Stimulated activated CD4-positive, alpha-beta T cell treated with anti-CD3 and anti-CD28 coated beads, Interleukin-15, amount 100 ng/mL, for 48 hours (primary cell): ENCODE measurements around the gene TMEM218.
"Not testable (repeated sequence)": the region's sequence is repeated elsewhere in the genome, so short reads cannot be mapped to it uniquely, and the experiment has no call there.

Source experiments
- DNase-seq, 2 donors: peaks; one replicate each; pipeline ENCODE4 v3.0.0-alpha.2; 2020; ENCODE audit warnings: low read depth in 2 of 2

Gene TMEM218

DNA sequence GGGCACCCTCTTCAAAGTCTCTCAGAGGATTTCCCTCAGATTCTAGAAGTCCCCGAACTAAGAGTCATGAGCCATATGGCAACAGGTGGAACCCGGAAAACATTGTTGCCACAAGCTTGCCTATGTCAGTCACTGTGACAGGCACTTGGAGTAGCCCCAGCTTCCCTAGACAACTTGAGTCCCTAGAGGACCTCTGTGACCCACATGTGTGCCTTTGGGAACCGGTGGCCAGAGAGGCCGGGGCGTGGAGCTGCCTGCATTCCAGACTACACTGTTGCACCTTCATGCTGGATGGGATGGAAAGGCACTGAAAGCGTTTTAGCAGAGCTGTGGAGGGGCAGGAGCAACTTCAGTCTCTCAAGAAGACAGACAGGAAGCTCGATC, 36.2 kb downstream of the TMEM218 start:
- no peak for DNase-seq

DNA sequence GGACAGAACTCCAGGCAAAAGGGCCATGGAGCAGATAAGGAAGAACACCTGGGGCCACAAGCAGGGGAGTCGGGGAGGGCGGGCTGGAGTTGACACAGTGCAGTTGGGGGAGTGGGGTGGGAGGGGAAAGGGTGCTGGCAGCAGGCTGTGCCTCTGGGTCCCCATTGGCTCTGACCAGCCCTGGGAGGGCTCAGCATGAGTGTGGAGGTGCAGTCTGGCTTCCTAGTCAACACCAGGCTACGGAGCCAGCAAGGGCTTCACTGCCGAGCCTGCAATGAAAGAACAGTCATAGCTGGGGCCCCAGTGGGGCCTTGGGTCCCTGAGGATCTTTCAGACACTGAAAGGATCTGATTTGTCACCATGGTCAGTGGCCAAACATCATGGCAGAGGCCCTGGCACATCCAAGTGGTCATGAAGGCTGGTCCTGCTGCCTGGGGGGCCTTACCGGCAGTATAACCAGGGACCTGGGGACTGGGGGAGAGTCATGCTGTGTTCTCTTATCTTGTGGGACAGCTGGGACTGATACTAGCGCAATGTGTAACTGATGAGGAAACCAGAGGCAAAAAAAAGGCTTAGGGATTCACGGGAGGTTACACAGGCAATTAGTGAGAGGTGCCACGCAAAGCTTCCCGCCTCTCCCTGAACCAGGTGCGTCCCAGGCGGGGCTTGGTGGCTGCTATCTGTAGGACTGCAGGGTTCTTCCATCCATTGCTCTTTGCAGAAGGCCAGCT, 36.8 kb downstream of the TMEM218 start:
- DNase-seq, result no peak

DNA sequence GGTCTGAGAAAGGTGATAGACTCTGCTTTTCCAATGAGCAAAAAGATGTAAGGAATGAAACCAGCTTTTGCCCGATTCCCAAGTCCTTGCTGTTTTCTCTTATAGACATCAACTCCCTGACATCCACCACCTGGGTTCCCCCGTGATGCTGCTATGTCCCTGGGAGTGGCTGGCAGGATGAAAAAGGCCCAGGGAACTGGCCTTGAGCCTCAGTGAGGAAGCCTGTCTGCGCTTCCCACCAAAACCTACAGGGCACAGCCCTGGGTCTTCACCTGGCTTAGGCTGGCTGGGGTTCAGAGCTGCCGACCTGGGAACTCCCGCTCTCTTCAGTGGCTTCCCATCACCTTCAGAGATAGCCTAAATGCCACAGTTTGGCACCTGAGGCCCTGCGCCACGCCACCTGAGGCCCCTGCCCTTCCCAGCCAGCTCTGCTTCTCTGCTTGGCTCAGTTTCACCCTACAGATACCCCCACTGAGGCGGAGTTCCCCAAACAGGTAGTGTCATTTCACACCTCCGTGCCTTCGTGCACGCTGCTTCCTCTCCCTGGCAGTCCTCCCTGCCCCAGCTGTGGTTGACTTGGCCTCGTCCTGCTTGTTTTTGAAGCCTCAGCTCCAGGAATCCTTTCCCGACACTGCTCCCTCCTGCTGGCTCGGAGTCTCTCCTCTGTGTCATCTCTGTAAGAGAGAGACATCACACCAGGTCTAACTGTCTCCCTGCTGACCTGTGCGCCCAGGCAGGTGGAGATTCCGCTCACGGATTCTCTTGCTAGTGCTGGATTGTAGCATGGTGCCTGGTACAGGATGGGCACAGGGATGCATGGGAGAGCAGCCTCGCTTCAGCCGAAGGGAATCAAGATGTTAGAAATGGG, 37.6 kb downstream of the TMEM218 start:
- DNase-seq, result no peak

DNA sequence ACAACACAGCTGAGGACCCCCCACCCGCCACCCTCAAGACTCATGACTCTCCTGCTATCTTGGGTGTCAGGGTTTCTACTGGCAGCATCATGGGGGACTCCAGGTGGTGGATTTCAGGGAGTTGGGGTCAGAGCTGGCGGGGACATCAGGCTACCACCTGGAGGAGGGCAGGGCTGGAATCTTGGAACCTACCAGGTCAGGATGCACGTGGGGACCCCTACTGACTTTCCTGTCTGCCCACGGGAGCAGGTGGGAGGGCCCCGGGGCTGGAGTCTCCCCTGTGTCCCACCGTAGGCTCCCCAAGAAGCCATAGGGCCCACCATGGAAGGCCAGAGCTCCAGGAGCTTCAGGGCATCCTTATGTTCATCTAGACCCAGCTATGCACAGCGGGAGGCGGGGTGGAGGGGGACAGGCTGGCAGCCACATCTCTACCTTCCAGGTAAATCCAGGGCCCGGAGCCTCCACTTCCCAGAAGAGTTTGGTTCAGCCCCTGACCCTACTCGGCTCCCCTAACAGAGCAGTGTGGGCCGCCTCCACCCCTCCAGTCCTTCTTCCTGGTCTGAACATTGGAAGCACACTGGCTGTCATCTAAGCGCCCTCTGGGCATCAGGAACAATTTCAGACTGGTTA, 38.4 kb downstream of the TMEM218 start:
- DNase-seq, result no peak

DNA sequence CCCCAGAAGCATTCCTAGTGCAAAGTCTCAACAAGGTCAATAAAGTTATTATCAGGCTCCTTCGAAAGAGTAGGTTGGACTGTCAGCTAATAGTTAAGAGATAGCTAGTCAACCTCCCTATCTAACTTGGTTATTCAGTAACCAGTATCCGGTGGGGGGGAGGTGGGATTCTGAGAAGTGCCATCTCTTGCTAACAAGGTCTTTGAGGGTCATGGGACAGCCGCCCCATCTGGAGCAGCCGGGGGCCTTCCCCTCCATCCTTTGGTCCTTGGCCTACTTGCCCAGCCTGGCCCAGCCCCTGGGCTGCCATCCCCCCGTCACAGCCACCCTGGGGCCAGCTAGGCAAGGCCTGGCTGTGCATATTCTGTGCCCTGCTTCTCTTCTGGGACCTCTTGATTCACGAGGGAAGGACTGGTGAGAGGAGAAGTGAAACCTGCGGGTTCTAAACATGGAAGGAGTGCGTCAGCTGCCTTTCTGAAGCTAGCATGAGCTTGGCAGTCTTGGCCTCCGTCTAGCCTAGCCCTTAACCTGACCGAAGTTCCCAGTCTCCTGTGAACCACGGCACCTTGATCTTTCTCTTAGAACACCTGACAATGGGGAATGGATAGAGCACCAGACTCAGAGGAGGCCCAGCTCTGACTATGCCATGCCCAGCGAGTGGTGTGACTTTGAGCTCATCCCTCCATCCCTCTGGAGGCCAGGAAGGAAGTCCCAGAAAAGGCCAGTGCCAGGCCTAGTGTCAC, 39.0 kb downstream of the TMEM218 start:
- DNase-seq, result no peak

DNA sequence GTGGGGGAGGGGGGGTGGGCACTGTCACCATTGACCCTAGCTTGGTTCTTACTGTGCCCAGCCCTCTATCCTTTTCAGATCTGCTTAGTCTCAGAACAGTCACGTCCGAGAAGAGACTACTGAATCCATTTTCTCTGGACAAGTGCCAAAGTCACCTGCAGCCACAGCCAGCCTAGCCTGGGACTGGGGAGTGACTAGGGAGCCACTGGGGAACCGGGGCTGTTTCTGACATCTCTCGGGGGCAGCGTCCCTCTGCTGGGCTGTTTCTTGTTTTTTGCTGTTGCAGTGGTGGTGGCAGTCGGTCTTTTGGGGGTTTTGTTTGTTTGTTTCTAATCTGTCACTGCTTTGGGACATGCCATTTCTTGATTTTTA, 39.6 kb downstream of the TMEM218 start:
- DNase-seq, result no peak

DNA sequence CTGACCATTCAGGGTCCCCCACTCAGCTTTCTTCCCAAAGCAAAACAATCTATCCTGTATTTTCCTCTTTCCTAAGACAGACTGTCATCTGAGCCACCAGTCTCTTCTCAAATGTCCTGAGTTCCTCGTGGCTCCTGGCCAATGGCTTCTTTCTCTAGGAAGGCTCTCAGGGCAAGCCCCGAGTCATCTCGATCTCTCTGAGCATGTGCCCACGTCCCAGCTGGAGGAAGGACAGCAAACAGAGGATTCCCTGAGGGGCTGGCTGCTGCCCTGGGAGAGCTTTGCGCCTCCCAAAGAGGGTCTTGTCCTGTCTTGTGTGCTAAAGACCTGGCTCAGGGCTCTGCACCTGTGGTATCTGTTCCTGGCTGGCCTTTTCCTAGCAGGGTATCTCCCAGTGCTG, 40.0 kb downstream of the TMEM218 start:
- no peak for DNase-seq

DNA sequence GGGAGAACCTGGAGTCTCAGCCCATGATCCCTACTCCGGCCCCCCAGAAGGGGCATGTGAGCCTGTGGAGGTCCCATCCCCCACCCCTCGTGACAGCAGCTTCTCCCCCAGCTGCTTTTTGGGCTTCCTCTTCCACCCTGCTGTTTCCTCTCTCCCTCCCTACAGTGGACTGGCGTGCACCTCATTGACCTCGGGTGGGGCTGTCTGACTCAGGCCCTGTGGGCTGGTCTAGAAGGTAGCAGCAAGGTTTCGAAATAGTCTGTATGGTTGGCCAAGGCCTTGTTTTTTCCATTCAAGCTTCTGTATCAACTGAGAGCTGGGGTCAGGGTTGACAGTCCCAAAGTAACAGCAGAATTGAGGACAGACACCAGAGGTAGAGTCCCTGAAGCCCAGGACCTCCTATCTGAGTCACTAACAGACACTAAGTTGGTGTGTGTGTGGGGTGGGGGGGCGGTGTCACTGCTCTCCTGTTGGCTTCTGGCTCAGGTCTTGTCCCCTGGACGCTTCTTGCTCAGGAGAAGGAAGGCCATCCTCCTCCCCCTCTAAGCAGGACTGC, 40.6 kb downstream of the TMEM218 start:
- DNase-seq, result no peak

DNA sequence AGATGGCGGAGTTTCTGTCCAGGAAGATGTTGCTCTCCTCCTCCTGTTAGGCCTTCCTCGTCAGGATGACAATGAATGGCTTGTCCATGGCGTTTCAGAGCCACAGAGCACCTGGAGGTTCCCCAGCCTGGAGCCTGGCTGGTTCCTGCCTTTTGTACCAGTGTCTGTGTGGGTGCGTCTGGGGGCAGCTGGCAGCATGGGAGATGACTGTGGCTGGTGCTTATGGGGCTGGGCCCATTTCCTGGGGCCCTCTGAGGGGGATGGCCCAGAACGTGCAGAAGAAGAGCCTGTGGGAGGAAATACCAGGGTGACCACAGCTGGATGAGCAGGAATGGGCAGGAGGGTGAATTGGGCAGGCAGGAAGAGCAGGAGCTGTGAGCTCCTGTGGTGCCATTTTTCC, 41.6 kb downstream of the TMEM218 start:
- no peak for DNase-seq

DNA sequence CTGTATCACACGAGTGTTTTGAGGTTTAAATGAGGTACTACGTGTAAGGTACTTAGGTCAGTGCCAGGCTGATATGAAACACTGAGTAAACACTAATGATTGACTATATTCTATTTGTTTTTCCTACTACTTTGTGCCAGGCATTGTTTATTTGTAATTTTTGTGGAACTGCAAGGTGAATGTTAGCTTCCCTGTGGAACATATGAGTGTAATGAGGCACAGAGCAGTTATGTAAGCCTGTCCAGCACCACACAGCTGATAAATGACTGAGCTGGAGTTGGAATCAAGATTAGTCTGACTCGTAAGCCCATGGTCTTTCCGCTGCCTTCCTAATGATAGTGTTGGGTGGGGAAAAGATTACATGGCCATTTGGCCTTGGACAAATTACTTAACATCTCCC, 42.4 kb downstream of the TMEM218 start:
- no peak for DNase-seq

DNA sequence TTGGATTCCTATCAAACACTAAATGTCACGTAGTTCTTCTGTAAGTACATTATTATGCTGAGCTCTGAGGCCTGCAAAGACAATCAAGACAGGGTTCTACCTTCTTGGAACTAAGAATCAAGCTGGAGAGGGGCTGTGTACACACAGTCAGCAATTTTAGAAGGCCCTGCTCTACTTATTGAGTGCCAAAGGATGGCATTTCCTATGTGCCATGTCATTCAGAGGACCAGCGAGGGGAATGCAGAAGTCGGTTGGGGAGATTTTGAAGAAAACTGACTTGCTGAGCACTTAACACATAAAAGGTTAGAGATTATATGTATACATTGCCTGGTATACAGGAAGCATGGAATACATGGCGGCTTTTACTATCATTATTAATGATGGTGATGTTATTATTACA, 43.1 kb downstream of the TMEM218 start:
- DNase-seq, result no peak

DNA sequence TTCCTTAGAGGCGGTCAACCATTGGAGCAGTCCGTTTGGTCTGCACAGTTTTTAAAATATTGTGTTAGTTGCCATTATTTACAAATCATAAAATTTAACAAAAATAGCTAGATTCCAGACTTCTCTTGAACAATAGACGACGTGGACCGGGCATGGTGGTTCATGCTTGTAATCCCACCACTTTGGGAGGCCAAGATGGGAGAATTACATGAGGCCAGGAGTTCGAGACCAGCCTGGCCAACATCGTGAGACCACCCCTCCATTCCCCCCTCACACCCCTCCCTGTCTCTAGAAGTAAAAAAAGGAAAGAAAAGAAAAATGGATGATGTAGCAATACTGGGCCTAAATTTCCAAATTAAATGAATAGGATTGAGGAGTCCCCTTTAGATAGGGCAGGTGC, 47.4 kb downstream of the TMEM218 start:
- no peak for DNase-seq

DNA sequence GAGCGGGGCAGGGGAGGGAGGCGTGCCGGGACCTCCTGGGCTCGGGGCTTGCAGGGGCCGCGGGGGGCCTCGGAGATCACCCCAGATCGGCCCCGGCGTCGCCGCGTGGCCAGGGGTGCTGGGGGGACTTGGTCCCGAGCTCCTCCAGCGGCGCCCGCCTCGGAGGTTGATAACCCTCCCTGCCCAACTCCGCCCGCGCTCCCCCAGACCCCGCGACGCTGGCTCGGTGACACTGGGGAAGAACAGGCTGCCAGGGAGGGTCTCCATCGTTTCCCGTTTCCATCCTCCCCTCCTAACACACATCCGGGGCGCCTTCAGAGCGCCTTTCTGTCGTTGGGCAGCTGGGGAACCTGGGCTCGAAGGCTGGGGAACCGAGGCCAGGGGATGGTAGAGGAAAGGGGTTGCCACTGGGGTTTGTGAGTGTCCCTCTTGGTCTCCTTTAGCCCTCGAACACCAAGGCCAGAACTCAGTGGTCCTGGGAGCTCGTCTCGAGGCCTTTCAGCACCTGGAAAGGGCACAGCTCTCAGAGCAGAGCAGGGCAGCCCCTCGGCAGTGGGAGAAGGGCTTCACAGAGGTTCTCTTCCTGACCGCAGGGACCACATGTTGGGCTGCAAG, 47.9 kb downstream of the TMEM218 start:
- DNase-seq, result no peak

DNA sequence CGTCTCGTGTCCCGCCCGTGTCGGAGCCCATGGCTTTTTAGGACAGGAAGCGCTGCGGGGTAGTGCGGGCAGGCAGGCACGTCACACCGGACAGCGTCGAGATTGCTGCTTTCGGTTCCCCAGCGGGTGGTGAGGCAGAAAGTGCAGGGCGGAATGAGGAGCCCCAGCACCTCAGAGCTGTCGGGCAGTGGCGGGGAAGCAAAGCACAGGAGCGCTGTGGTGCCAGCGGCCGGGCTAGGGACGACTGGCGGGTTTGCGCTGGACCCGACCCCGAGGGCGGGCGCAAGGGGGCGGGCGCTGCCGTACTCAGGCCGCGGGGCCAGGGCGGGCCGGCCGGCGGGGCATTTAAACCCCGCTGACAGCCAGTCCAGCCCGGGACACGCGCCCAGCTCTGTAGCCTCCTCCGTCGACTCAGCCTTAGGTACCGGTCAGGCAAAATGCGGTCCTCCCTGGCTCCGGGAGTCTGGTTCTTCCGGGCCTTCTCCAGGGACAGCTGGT, 48.4 kb downstream of the TMEM218 start, which contains the start of gene SLC37A2:
Gene SLC37A2 (plus strand): TSS at position 375 of the 498 bp plus-strand sequence. CDS start 63 bp downstream, at position 438.
- peak; percentile 22 to 30 for DNase-seq

DNA sequence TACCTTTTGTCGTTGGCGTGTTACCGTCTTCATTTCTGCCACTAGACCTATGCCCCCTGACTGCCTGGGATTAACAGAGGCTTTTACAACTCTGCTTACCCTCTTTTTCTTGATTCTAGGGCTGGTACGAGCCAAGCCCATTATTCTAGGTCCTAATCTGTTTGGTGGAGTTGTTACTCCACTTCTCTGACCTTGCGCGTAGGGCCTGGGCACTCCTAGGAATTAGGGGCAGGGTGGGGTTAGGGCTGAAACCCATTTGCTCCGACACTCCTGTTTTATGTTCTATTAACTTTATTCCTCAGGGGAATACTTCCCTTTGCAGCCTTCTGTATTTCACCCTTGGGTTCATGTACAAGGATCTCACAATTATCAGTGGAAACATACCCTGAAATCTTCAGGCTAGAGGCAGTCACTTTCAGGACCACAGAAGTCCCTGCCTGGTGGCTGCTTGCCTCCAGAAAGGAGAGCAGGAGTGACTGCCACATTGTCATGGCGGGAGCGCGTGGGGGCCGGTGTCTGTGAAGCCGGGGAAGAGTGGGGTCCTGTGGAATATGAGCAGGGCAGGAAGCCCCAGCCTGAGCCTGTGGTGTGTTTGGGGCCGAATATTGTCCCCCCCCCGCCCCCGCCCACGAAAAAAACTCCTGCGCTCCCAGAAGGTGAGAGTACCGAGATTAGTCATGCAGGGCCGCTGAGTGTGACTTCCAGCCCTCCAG, 49.1 kb downstream of the TMEM218 start:
- DNase-seq, result no peak

DNA sequence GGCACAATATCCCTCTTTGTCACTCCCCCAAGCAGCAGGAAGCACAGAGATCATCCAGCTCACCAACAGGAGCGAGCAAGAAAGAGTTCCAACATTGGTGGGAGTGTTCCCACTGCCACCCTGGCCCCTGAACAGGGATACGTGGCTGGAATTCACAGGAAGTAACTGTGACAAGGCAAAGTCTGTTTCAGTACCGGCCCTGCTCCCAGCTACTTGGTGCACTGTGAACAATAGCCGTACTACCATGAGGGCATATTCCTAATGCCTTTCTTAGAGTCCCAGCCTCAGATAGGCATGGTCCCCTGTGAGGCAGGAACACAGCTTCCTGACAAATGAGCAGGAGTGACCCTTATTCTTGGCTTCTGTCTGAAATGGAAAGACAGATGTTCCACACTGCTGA, 50.1 kb downstream of the TMEM218 start:
- DNase-seq, result no peak

DNA sequence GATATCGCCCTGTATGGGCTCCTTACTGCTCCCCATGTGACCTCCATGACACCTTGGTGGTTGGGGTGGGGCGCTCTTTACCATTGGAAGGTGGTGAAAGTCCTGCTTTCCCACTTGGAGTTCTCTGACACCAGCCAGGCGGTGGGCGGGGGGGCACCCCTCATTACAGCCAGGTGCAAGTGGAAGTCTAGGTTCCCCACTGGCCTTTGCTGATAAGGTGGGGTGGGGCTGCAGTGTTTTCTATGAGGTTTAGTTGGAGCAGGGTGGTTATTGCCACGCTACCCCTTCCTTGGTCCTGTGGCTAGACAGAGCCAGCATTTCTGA, 53.8 kb downstream of the TMEM218 start:
- DNase-seq, result no peak

DNA sequence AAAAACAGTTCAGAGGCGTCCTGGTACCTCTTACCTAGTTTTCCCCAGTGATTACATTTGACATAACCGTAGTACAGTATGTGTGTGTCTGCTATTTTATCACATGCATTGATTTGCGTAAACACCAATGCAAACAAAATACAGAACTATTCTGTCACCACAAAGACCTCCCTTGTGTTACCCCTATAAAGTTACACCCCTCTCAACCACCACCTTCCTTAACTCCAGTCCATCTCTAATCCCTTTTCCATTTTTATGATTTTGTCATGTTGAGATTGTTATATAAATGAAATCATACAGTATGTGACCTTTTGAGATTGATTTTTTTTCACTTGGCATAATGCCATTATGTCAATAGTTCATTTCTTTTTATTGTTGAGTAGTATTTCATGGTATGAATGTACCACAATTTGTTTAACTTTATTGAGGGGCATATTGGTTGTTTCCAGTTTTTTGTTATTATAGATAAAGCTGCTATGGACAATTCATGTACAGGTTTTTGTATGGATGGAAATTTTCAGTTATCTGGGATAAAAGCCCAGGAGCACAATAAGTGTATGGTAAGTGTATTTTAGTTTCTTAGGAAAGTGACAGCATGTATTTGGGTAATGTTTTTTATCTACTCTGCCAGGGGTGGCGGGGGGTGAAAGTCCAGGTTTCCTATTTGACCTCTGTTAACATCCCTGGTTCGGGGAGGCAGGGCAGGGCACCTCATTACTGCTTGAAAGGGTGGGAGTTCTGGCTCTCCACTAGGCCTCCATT, 54.3 kb downstream of the TMEM218 start:
- no peak for DNase-seq

DNA sequence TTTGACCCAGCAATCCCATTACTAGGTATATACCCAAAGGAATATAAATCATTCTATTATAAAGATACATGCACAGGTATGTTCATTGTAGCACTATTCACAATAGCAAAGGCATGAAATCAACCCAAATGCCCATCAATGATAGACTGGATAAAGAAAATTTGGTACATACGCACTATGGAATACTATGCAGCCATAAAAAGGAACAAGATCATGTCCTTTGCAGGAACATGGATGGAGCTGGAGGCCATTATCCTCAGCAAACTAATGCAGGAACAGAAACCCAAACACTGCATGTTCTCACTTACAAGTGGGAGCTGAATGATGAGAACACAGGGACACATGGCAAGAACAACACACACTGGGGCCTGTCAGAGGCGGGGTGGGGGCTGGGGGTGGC, 55.3 kb downstream of the TMEM218 start:
- not testable (repeated sequence) for DNase-seq
